Karpas-422 (cell line): ENCODE results near the gene NANOS2. TPM values are rescaled to one million over a fixed set of nuclear protein-coding genes. Genes with fewer than 3 reads are reported as not detected.

Experiments
- total RNA-seq: library from RNA; depleted of rRNA; stranded (reverse); fragments of >200 nt; shearing (Covaris generic); gene quantifications from 2 replicates; pipeline ENCODE4 v1.2.3, GENCODE V29; 2014; ENCODE audit warnings: low replicate concordance; rRNA removed

The NANOS2 gene
- total RNA-seq, 1 experiment from 2014 or later, result not detected

Other genes with a start within 250 kb of the NANOS2 start
- gene GIPR, start 246.6 kb downstream of the NANOS2 start, total RNA-seq, result 3.9 and 6.1 TPM in 2 replicates
- 540 and 645 TPM in 2 replicates for gene SNRPD2, start 222.8 kb downstream of the NANOS2 start, total RNA-seq
- gene QPCTL, start 222.1 kb downstream of the NANOS2 start, total RNA-seq, result 21.4 and 30.3 TPM in 2 replicates
- 16.8 and 25.6 TPM in 2 replicates for gene FBXO46, start 183.9 kb downstream of the NANOS2 start, total RNA-seq
- gene MEIOSIN, start 181.3 kb downstream of the NANOS2 start, total RNA-seq, result not detected in 2 replicates
- gene SIX5, start 145.5 kb downstream of the NANOS2 start, total RNA-seq, result 2.6 and 4.0 TPM in 2 replicates
- 11.5 and 33.7 TPM in 2 replicates for gene DMPK, start 132.3 kb downstream of the NANOS2 start, total RNA-seq
- gene DMWD, start 121.9 kb downstream of the NANOS2 start, total RNA-seq, result 37.8 and 61.3 TPM in 2 replicates
- 0.25 TPM in 1 of 2 replicates, not detected in the other for gene RSPH6A, start 99.5 kb downstream of the NANOS2 start, total RNA-seq
- 28.3 and 75.2 TPM in 2 replicates for gene SYMPK, start 51.6 kb downstream of the NANOS2 start, total RNA-seq
- 0.69 TPM in 1 of 2 replicates, not detected in the other for gene FOXA3, start 50.5 kb downstream of the NANOS2 start, total RNA-seq
- 21.1 and 65.1 TPM in 2 replicates for gene IRF2BP1, start 28.6 kb downstream of the NANOS2 start, total RNA-seq
- 5.3 and 6.8 TPM in 2 replicates for gene MYPOP, start 12.2 kb downstream of the NANOS2 start, total RNA-seq
- 0.07 TPM in 1 of 2 replicates, not detected in the other for gene NOVA2, start 59.1 kb upstream of the NANOS2 start, total RNA-seq
- gene CCDC61, start 80.7 kb upstream of the NANOS2 start, total RNA-seq, result 6.4 and 13.5 TPM in 2 replicates
- gene PGLYRP1, start 108.3 kb upstream of the NANOS2 start, total RNA-seq, result not detected in 2 replicates
- not detected in 2 replicates for gene IGFL4, start 126.2 kb upstream of the NANOS2 start, total RNA-seq
- not detected in 2 replicates for gene IGFL3, start 209.9 kb upstream of the NANOS2 start, total RNA-seq
- gene IGFL2, start 233.5 kb upstream of the NANOS2 start, total RNA-seq, result not detected in 2 replicates